ENCODE data around the gene ALPK1. TPM values are rescaled to one million over a fixed set of nuclear protein-coding genes. Genes with fewer than 3 reads are reported as not detected.

ALPK1 gene
- total and polyA plus RNA-seq, 7 donors: 4.2 to 27.4 (median 12.1) TPM

DNA sequence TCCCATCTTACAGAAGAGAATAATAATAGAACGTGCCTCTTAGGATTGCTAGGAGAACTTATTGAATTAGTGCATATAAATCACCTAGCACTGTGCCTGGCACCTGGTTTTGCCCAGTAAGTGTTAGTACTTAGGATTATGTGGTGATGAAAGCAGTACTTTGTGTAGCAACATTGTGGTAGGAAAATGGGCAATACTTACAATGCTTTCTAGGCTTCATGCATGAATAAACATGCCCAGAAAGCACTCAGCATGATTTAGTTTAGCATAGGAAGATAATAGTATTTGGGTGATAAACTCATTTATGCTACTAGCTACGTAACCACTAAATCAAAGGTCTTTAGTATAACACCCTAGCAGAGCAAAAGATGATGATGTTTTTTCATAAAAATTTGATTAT, 113.2 kb downstream of the ALPK1 start:
- no peak overlapping the region for H3K4me3 ChIP-seq
- DNase-seq: no peak
- H3K27ac ChIP-seq: no peak overlapping the region
- 92 to 95% methylated on average over 2 of the region's 2 CpGs for WGBS, 2 donors
- TF ChIP-seq POLR2AphosphoS5 (IDR thresholded peaks at IDR 0.05): no peak
- TF ChIP-seq, protein P1, sequence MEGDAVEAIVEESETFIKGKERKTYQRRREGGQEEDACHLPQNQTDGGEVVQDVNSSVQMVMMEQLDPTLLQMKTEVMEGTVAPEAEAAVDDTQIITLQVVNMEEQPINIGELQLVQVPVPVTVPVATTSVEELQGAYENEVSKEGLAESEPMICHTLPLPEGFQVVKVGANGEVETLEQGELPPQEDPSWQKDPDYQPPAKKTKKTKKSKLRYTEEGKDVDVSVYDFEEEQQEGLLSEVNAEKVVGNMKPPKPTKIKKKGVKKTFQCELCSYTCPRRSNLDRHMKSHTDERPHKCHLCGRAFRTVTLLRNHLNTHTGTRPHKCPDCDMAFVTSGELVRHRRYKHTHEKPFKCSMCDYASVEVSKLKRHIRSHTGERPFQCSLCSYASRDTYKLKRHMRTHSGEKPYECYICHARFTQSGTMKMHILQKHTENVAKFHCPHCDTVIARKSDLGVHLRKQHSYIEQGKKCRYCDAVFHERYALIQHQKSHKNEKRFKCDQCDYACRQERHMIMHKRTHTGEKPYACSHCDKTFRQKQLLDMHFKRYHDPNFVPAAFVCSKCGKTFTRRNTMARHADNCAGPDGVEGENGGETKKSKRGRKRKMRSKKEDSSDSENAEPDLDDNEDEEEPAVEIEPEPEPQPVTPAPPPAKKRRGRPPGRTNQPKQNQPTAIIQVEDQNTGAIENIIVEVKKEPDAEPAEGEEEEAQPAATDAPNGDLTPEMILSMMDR (IDR thresholded peaks at IDR 0.05): no peak
- intact Hi-C loops (cut with DNase I): no loop called here
- H3K27me3 ChIP-seq: no peaks in the 10 kb centered on the region
- no peaks in the 10 kb centered on the region for H3K4me1 ChIP-seq
- H3K36me3 ChIP-seq: peaks cover 0 to 10% (median 0%) of the 10 kb centered on the region in 4 donors
- H3K9me3 ChIP-seq: no peaks in the 10 kb centered on the region

DNA sequence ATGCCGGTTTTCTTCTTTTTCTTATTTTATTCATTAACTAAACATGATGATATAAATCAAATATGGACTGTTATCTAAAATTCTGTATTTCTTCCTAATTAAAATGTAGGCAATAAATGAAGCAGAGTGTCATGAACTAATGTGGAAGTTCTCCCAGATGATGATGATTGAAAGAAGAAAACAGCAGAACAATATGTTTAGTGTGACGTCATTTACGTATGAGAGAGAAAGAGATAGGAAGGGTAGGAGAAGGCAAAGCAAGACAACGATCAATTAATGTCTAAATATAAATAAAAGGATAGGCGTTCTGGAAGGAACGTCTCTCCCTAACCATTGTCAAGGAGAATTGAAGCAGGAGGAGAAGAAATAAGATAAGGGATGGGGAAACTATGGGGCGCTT, 113.6 kb downstream of the ALPK1 start:
- H3K36me3 ChIP-seq: peaks cover 0 to 10% (median 0%) of the 10 kb centered on the region in 4 donors
- no peaks in the 10 kb centered on the region for H3K4me1 ChIP-seq
- no peaks in the 10 kb centered on the region for H3K9me3 ChIP-seq
- no peaks in the 10 kb centered on the region for H3K27me3 ChIP-seq
- 94 to 96% methylated on average over 7 of the region's 7 CpGs for WGBS, 2 donors
- TF ChIP-seq, protein P1 (IDR thresholded peaks at IDR 0.05): no peak
- TF ChIP-seq EP300 (IDR thresholded peaks at IDR 0.05) (no peak), POLR2AphosphoS5 (IDR thresholded peaks at IDR 0.05) (no peak), POLR2A (IDR thresholded peaks at IDR 0.05) (no peak)
- no peak overlapping the region for H3K4me3 ChIP-seq
- no peak for DNase-seq
- intact Hi-C loops (cut with DNase I): no loop called here
- no peak overlapping the region for H3K27ac ChIP-seq

DNA sequence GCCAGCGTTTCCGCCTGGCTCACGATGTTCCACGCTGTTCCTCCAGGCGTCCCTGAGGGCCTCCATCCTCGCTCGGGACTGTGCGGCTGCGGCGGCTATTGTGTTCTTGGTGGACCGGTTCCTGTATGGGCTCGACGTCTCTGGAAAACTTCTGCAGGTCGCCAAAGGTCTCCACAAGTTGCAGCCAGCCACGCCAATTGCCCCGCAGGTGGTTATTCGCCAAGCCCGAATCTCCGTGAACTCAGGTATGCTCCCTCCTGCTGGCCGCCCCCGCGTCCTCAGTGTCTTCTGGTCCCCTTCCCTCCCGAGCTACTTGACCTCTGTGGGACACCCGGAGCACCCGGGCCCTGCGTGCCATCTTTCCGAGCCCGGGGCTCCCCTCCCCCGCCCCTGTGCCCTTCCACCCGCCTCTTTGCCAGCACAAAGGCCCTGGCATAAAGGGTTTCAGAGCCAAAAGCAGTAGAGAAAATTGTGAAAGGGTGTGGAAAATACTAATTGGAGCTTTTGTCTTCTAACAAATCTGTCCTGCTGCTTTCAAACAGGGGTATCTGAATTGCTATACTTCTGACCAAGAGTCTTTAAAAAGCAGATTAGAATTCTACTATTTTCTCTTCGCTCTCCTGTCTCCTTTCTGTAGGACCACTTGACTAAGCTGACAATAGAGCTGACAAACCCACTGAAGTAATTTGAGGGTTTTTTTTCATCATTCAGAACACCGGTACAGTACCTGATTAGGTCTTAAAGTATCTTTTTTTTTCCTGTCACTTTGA, 114.8 kb downstream of the ALPK1 start:
- TF ChIP-seq, protein P1 (IDR thresholded peaks at IDR 0.05): no peak
- no peak for TF ChIP-seq EP300 (IDR thresholded peaks at IDR 0.05)
- no peak for TF ChIP-seq POLR2AphosphoS5 (IDR thresholded peaks at IDR 0.05)
- TF ChIP-seq POLR2A (IDR thresholded peaks at IDR 0.05): no peak
- WGBS, 2 donors: 89 to 95% methylated on average over 32 of the region's 32 CpGs
- intact Hi-C loops (cut with DNase I): no loop called here
- Histone ChIP-seq H3K9me3 (no peaks in the 10 kb centered on the region), H3K27ac (no peak overlapping the region), H3K4me3 (no peak overlapping the region), H3K27me3 (no peaks in the 10 kb centered on the region), H3K36me3 (peaks cover 0 to 10% (median 0%) of the 10 kb centered on the region in 4 donors), H3K4me1 (no peaks in the 10 kb centered on the region)
- DNase-seq: no peak

DNA sequence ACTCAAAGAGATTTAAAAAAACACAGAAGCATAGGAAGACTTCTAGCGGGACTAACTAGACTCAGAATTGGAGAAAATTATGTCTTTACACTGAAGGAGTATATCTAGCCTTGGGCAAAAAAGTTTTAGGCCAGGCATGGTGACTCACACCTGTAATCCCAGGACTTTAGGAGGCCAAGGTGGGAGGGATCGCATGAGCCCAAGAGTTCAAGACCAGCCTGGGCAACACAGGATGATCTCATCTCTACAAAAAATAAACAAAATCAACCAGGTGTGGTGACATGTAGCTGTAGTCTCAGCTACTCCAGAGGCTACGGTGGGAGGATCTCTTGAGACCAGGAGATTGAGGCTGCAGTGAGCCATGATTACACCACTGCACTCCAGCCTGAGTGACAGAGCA, 119.3 kb downstream of the ALPK1 start:
- Histone ChIP-seq H3K27me3 (no peaks in the 10 kb centered on the region), H3K9me3 (no peaks in the 10 kb centered on the region), H3K27ac (no peak overlapping the region), H3K4me1 (no peaks in the 10 kb centered on the region), H3K4me3 (no peak overlapping the region), H3K36me3 (peaks cover 0 to 10% (median 0%) of the 10 kb centered on the region in 4 donors)
- no peak for TF ChIP-seq POLR2A (IDR thresholded peaks at IDR 0.05)
- no peak for TF ChIP-seq EP300 (IDR thresholded peaks at IDR 0.05)
- TF ChIP-seq POLR2AphosphoS5 (IDR thresholded peaks at IDR 0.05): no peak
- TF ChIP-seq, protein P1 (IDR thresholded peaks at IDR 0.05): no peak
- DNase-seq: no peak
- intact Hi-C loops (cut with DNase I): no loop called here
- WGBS, 2 donors: 96 to 98% methylated on average over 3 of the region's 3 CpGs

DNA sequence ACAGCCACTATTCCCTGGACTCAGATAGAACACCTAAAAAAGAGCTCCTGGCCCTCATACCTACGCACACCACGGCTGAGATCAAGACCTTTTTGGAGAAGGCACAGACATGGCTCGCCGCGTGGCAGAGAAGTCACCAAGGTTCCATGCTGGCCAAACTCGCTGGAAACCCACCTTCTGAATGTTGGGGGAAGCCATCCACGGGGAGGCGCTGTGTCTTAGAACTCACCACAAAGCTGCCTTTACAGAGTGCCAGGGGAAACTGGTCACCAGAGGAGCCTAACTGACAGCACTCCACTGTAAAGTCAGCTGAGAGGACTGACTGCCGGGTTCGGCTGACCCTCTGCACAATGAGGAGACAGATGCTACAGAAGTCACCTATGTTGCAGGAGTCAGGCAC, 120.9 kb downstream of the ALPK1 start:
- Histone ChIP-seq H3K27ac (no peak overlapping the region), H3K9me3 (no peaks in the 10 kb centered on the region), H3K27me3 (no peaks in the 10 kb centered on the region), H3K4me1 (no peaks in the 10 kb centered on the region), H3K36me3 (peaks cover 0 to 10% (median 0%) of the 10 kb centered on the region in 4 donors), H3K4me3 (no peak overlapping the region)
- intact Hi-C loops (cut with DNase I): no loop called here
- TF ChIP-seq POLR2AphosphoS5 (IDR thresholded peaks at IDR 0.05) (no peak), EP300 (IDR thresholded peaks at IDR 0.05) (no peak), POLR2A (IDR thresholded peaks at IDR 0.05) (no peak)
- TF ChIP-seq, protein P1 (IDR thresholded peaks at IDR 0.05): no peak
- no peak for DNase-seq
- WGBS, 2 donors: 82 to 94% methylated on average over 10 of the region's 10 CpGs

All from sigmoid colon (tissue), 7 donors.